HT1080 (cell line): Measurements from ENCODE around the gene PSPC1. TPM values are rescaled to one million over a fixed set of nuclear protein-coding genes. Genes with fewer than 3 reads are reported as not detected.
"Not testable (repeated sequence)": the region's sequence is repeated elsewhere in the genome, so short reads cannot be mapped to it uniquely, and the experiment has no call there.

Experiments
- DNase-seq: peaks from one replicate; pipeline ENCODE4 v3.0.0-alpha.2; 2015; ENCODE audit warnings: low read depth
- polyA plus RNA-seq, 2 experiments: library from polyadenylated mRNA; depleted of rRNA; stranded (reverse); fragments of >200 nt; gene quantifications; 2 replicates each; pipeline ENCODE4 v1.2.3, GENCODE V29; 2015
- total RNA-seq: library from RNA; depleted of rRNA; stranded (reverse); fragments of >200 nt; shearing (Covaris generic); gene quantifications from 2 replicates; pipeline ENCODE4 v1.2.3, GENCODE V29; 2014; rRNA removed

Gene PSPC1
- 72.1 and 86.0 TPM in 2 replicates for total RNA-seq
- polyA plus RNA-seq (2015; cell fraction: cytosol; rRNA removed), result 46.0 and 48.8 TPM in 2 replicates
- polyA plus RNA-seq (2015; cell fraction: nucleus; rRNA removed), result 83.1 and 83.6 TPM in 2 replicates

GRCh38 chr13:19782727-19783682 lies at the start of gene PSPC1:
Gene PSPC1 (minus strand): TSS chr13:19782945. CDS start chr13:19782757, 188 bp downstream.
- peak; percentile 93 for DNase-seq

GRCh38 chr13:19822673-19823072 lies 39.9 kb upstream of the PSPC1 start:
- DNase-seq, result no peak

GRCh38 chr13:19818223-19818842 lies 35.6 kb upstream of the PSPC1 start:
- DNase-seq, result no peak

GRCh38 chr13:19817510-19818158 lies 34.9 kb upstream of the PSPC1 start:
- DNase-seq, result no peak

GRCh38 chr13:19817106-19817505 lies 34.4 kb upstream of the PSPC1 start:
- DNase-seq, result no peak

- not testable (repeated sequence) for DNase-seq
Observed at GRCh38 chr13:19815842-19816241, 33.1 kb upstream of the PSPC1 start.

GRCh38 chr13:19810996-19811881 lies 28.5 kb upstream of the PSPC1 start:
- no peak for DNase-seq

GRCh38 chr13:19810151-19810550 lies 27.4 kb upstream of the PSPC1 start:
- DNase-seq, result no peak

- DNase-seq, result no peak
Observed at GRCh38 chr13:19805765-19806164, 23.0 kb upstream of the PSPC1 start.

- DNase-seq, result no peak
Observed at GRCh38 chr13:19795956-19796355, 13.2 kb upstream of the PSPC1 start.

- no peak for DNase-seq
Observed at GRCh38 chr13:19794631-19795030, 11.9 kb upstream of the PSPC1 start.

GRCh38 chr13:19791953-19792537 lies 9.3 kb upstream of the PSPC1 start:
- no peak for DNase-seq

GRCh38 chr13:19782049-19782726 lies 557 bp downstream of the PSPC1 start:
- no peak for DNase-seq

GRCh38 chr13:19781526-19781925 lies 1.2 kb downstream of the PSPC1 start:
- no peak for DNase-seq

GRCh38 chr13:19780753-19781418 lies 1.9 kb downstream of the PSPC1 start:
- not testable (repeated sequence) for DNase-seq

GRCh38 chr13:19772306-19772705 lies 10.4 kb downstream of the PSPC1 start:
- DNase-seq, result no peak

- no peak for DNase-seq
Observed at GRCh38 chr13:19769854-19770253, 12.9 kb downstream of the PSPC1 start.

GRCh38 chr13:19767966-19768365 lies 14.8 kb downstream of the PSPC1 start:
- no peak for DNase-seq

GRCh38 chr13:19766591-19766990 lies 16.2 kb downstream of the PSPC1 start:
- no peak for DNase-seq
